IMR-90 (cell line): Measurements from ENCODE around the gene RPS15. TPM values are rescaled to one million over a fixed set of nuclear protein-coding genes. Genes with fewer than 3 reads are reported as not detected.

Source experiments
- ATAC-seq: fragments of 200-7000 bp; cut with Tn5 transposase; 2 replicates; pipeline ENCODE4 v1.9.1; 2020; ENCODE audit warnings: low read depth, mild to moderate bottlenecking, moderate library complexity
- BruUV-seq: library from RNA; stranded (reverse); fragments of 400-500 nt; replicated peaks from 2 replicates; lab custom pipeline; 2021; lab: Mats Ljungman, UMichigan
- CTCF ChIA-PET: fragments of 300-600 bp; formaldehyde crosslinking; extraction: SDS; loops from one replicate; lab custom pipeline; 2021; ENCODE audit warnings: antibody characterized with exemption; lab: Yijun Ruan, JAX
- POLR2A ChIA-PET: fragments of 300-600 bp; sonication (Branson Sonifier 250); formaldehyde crosslinking; loops from one replicate; lab custom pipeline; 2022; ENCODE audit warnings: antibody characterized with exemption; ENCODE audit not compliant: unreplicated experiment; lab: Charles Lee
- DNase-seq: peaks from one replicate; pipeline ENCODE4 v3.0.0; 2013
- H2AFZ ChIP-seq: replicated peaks from 2 replicates; pipeline ENCODE3; 2013; ENCODE audit warnings: low read length, mild to moderate bottlenecking; ENCODE audit not compliant: poor library complexity
- H2AK5ac ChIP-seq: 2 replicates; pipeline ENCODE4 v1.6.1; 2013; ENCODE audit warnings: low read depth, low read length, inconsistent platforms
- H2AK9ac ChIP-seq: replicated peaks from 2 replicates; pipeline ENCODE3; 2013; ENCODE audit warnings: mild to moderate bottlenecking, low read depth, low read length, moderate library complexity; ENCODE audit not compliant: poor library complexity
- H2BK120ac ChIP-seq: 2 replicates; pipeline ENCODE4 v1.6.1; 2013; ENCODE audit warnings: low read depth, low read length, inconsistent platforms
- H2BK15ac ChIP-seq: 3 replicates; pipeline ENCODE4 v1.6.1; 2013; ENCODE audit warnings: low read depth, low read length, inconsistent platforms
- H2BK20ac ChIP-seq: 2 replicates; pipeline ENCODE4 v1.6.1; 2013; ENCODE audit warnings: low read depth, mild to moderate bottlenecking, inconsistent platforms, low read length, moderate library complexity
- H2BK5ac ChIP-seq: 2 replicates; pipeline ENCODE4 v1.6.1; 2013; ENCODE audit warnings: mild to moderate bottlenecking, low read depth, low read length, inconsistent platforms; ENCODE audit not compliant: poor library complexity, severe bottlenecking
- H3K14ac ChIP-seq: replicated peaks from 2 replicates; pipeline ENCODE4 v1.6.1; 2013; ENCODE audit warnings: low read depth, low read length, inconsistent platforms
- H3K18ac ChIP-seq: 2 replicates; pipeline ENCODE4 v1.6.1; 2013; ENCODE audit warnings: low read depth, low read length, control low read depth
- H3K23ac ChIP-seq: 2 replicates; pipeline ENCODE4 v1.6.1; 2013; ENCODE audit warnings: low read depth, low read length, inconsistent platforms
- H3K27ac ChIP-seq: 2 replicates; pipeline ENCODE4 v1.5.1; 2013; ENCODE audit warnings: mild to moderate bottlenecking, control low read depth, low read length; ENCODE audit not compliant: insufficient read depth
- H3K27me3 ChIP-seq: 2 replicates; pipeline ENCODE4 v1.6.1; 2013; ENCODE audit warnings: low read length; ENCODE audit not compliant: control insufficient read depth, insufficient read depth
- H3K36me3 ChIP-seq: 2 replicates; pipeline ENCODE4 v1.6.1; 2013; ENCODE audit warnings: low read length, mixed read lengths; ENCODE audit not compliant: control insufficient read depth, insufficient read depth
- H3K4ac ChIP-seq: 2 replicates; pipeline ENCODE4 v1.6.1; 2013; ENCODE audit warnings: low read depth, low read length, inconsistent platforms
- H3K4me1 ChIP-seq: 2 replicates; pipeline ENCODE4 v1.6.1; 2013; ENCODE audit warnings: low read length, mixed read lengths; ENCODE audit not compliant: control insufficient read depth, insufficient read depth
- H3K4me2 ChIP-seq: 2 replicates; pipeline ENCODE4 v1.6.1; 2013; ENCODE audit warnings: low read depth, mild to moderate bottlenecking, control low read depth, low read length, moderate library complexity
- H3K4me3 ChIP-seq: 2 replicates; pipeline ENCODE4 v1.5.1; 2013; ENCODE audit warnings: low read depth, mild to moderate bottlenecking, control low read depth, low read length, moderate library complexity; ENCODE audit not compliant: insufficient read depth
- H3K56ac ChIP-seq: 2 replicates; pipeline ENCODE4 v1.6.1; 2013; ENCODE audit warnings: low read length, inconsistent platforms; ENCODE audit not compliant: insufficient read depth; ENCODE audit errors: extremely low read depth
- H3K79me1 ChIP-seq, 2 experiments: 2 replicates each; pipeline ENCODE4 v1.6.1; 2013; ENCODE audit warnings: low read length in 2 of 2, inconsistent platforms in 1 of 2, low read depth in 1 of 2
- H3K9ac ChIP-seq: 2 replicates; pipeline ENCODE4 v1.6.1; 2013; ENCODE audit warnings: low read depth, low read length, control low read depth
- H3K9me1 ChIP-seq: 2 replicates; pipeline ENCODE4 v1.6.1; 2013; ENCODE audit warnings: low read length, inconsistent platforms; ENCODE audit not compliant: insufficient read depth
- H3K9me3 ChIP-seq: 2 replicates; pipeline ENCODE4 v1.6.1; 2013; ENCODE audit warnings: low read length; ENCODE audit not compliant: control insufficient read depth, insufficient read depth
- H4K20me1 ChIP-seq: 2 replicates; pipeline ENCODE4 v1.6.1; 2013; ENCODE audit warnings: low read length, inconsistent platforms; ENCODE audit not compliant: insufficient read depth
- H4K5ac ChIP-seq: 2 replicates; pipeline ENCODE4 v1.6.1; 2013; ENCODE audit warnings: mild to moderate bottlenecking, low read depth, low read length, control low read depth
- H4K8ac ChIP-seq, 2 experiments: 2 replicates each; pipeline ENCODE4 v1.6.1; 2013; ENCODE audit warnings: low read depth in 2 of 2, low read length in 2 of 2, control low read depth in 1 of 2, inconsistent platforms in 1 of 2
- H4K91ac ChIP-seq: 2 replicates; pipeline ENCODE4 v1.6.1; 2013; ENCODE audit warnings: low read depth, low read length, inconsistent platforms; ENCODE audit not compliant: insufficient read depth
- BHLHE40 ChIP-seq: fragments of 150-350 bp; IDR thresholded peaks from 2 replicates; pipeline ENCODE4 v1.6.1; 2016; ENCODE audit warnings: mild to moderate bottlenecking, low read depth, low read length
- CHD1 ChIP-seq: IDR thresholded peaks from 2 replicates; pipeline ENCODE4 v1.6.1; 2012; ENCODE audit warnings: low read depth, low read length, improper control_type of control experiment
- CTCF ChIP-seq: conservative IDR thresholded peaks from 2 replicates; pipeline ENCODE4 v1.5.1; 2012; ENCODE audit warnings: mild to moderate bottlenecking, low read depth, low read length, improper control_type of control experiment
- FOS ChIP-seq: fragments of 150-350 bp; IDR thresholded peaks from 2 replicates; pipeline ENCODE4 v1.6.1; 2016; ENCODE audit warnings: low read depth, low read length
- MAFK ChIP-seq: IDR thresholded peaks from 2 replicates; pipeline ENCODE4 v1.6.1; 2012; ENCODE audit warnings: low read depth, low read length, improper control_type of control experiment
- MAZ ChIP-seq: IDR thresholded peaks from 2 replicates; pipeline ENCODE4 v1.6.1; 2012; ENCODE audit warnings: low read depth, mild to moderate bottlenecking, low read length, improper control_type of control experiment, moderate library complexity, borderline replicate concordance
- MXI1 ChIP-seq: IDR thresholded peaks from 2 replicates; pipeline ENCODE4 v1.6.1; 2012; ENCODE audit warnings: low read depth, mild to moderate bottlenecking, low read length, moderate library complexity, borderline replicate concordance
- RAD21 ChIP-seq: IDR thresholded peaks from 2 replicates; pipeline ENCODE4 v1.6.1; 2012; ENCODE audit warnings: low read length, improper control_type of control experiment
- USF2 ChIP-seq: fragments of 150-350 bp; IDR thresholded peaks from 2 replicates; pipeline ENCODE4 v1.6.1; 2017; ENCODE audit warnings: mild to moderate bottlenecking, antibody characterized with exemption, low read length, low read depth
- WGBS, 2 experiments: methylation state at CpG; one replicate each; pipeline versions ENCODE4 v1.1.5 to v1.1.7; 2013; ENCODE audit warnings: missing lambda C conversion rate in 2 of 2; ENCODE audit not compliant: insufficient read length in 1 of 2; ENCODE audit errors: extremely low coverage in 2 of 2; 5-methylcytosine and 5-hydroxymethylcytosine counted together
- dilution Hi-C: fragments of 300-500 bp; cut with HindIII; formaldehyde crosslinking; loops from one replicate; pipeline ENCODE4 v1.14.3; 2018; ENCODE audit warnings: low sequenced_read_pairs; ENCODE audit not compliant: unreplicated experiment
- in situ Hi-C: fragments of 300-500 bp; cut with MboI; formaldehyde crosslinking; loops from 3 replicates; pipeline ENCODE4 v1.14.3; 2019; ENCODE audit warnings: low sequenced_read_pairs, inconsistent platforms, mixed read lengths
- intact Hi-C: fragments of 100-400 bp; cut with micrococcal nuclease; formaldehyde crosslinking; loops from 2 replicates; pipeline ENCODE4 v1.10.0; 2022
- polyA plus RNA-seq, 3 experiments: library from polyadenylated mRNA; depleted of rRNA; stranded (reverse); fragments of >200 nt; gene quantifications; 2 replicates each; pipeline ENCODE4 v1.2.3, GENCODE V29; 2012; ENCODE audit warnings: low replicate concordance in 1 of 3
- total RNA-seq: library from RNA; depleted of rRNA; stranded (reverse); fragments of >200 nt; gene quantifications from 2 replicates; pipeline ENCODE4 v1.2.3, GENCODE V29; 2012

The RPS15 gene
- total and polyA plus RNA-seq, 2 of the 4 experiments (the other 2 are of a cell fraction) = 1,179 to 1,855 TPM

GRCh38 chr19:1440418-1440801 lies 2.2 kb downstream of the RPS15 start:
- Histone ChIP-seq H3K56ac (no peak overlapping the region), H4K20me1 (peaks cover 58% of the 10 kb centered on the region), H2BK20ac (no peak overlapping the region), H3K9me1 (no peaks in the 10 kb centered on the region; the same call in 1 of the 2 replicates), H3K9ac (no peak overlapping the region), H4K91ac (no peak overlapping the region), H3K36me3 (peaks cover 36% of the 10 kb centered on the region), H3K4ac (no peak overlapping the region), H2AK5ac (no peak overlapping the region), H3K27ac (no peak overlapping the region), H3K14ac (no peak overlapping the region), H3K9me3 (no peaks in the 10 kb centered on the region), H3K4me3 (no peak overlapping the region), H4K8ac (no peak overlapping the region), H2AFZ (no peak overlapping the region), H2BK120ac (no peak overlapping the region), H2BK15ac (no peak overlapping the region), H3K18ac (no peak overlapping the region), H3K4me2 (no peak overlapping the region), H2BK5ac (no peak overlapping the region), H3K27me3 (0 out of 2 replicates have a peak, but pooled peaks cover under 1% of the 10 kb centered on the region), H3K23ac (no peak overlapping the region), H3K4me1 (peaks cover 9% of the 10 kb centered on the region), H4K5ac (no peak overlapping the region), H2AK9ac (no peak overlapping the region), H3K79me1 (peaks cover 16 to 35% of the 10 kb centered on the region in 2 experiments; a peak in 3 of 4 replicates)
- ChIA-PET CTCF (no interaction called here), POLR2A (no interaction called here)
- in situ Hi-C loops = no loop called here
- ATAC-seq (no peak), DNase-seq (no peak)
- dilution Hi-C loops = no loop called here
- WGBS, 2 experiments = 96% methylated on average over 9 of the region's 15 CpGs; no CpG with 5 or more reads in 1 of the 2 experiments
- intact Hi-C loops = no loop called here
- no TSS peak for BruUV-seq
- TF ChIP-seq CHD1 (no peak), MAZ (no peak), MXI1 (no peak), BHLHE40 (no peak), FOS (no peak), RAD21 (no peak), CTCF (no peak), USF2 (no peak), MAFK (no peak)
